GM12878 (cell line): Measurements from ENCODE around the gene HYDIN.

Source experiments
- ETV6 ChIP-seq, 2 experiments: fragments of 450-650 bp in 1 of 2; IDR thresholded peaks in 1 of 2; conservative IDR thresholded peaks in 1 of 2; 2 replicates each; pipeline ENCODE4 v1.6.1; 2014; ENCODE audit warnings: antibody characterized with exemption in 1 of 2, borderline replicate concordance in 1 of 2, low read depth in 1 of 2, mild to moderate bottlenecking in 1 of 2, moderate library complexity in 1 of 2
- EZH2 ChIP-seq: IDR thresholded peaks from 2 replicates; pipeline ENCODE4 v1.6.1; 2012; ENCODE audit warnings: low read depth, mild to moderate bottlenecking, control low read depth, inconsistent platforms, low read length, borderline replicate concordance; ENCODE audit not compliant: control insufficient read depth
- GATAD2B ChIP-seq: fragments of 450-650 bp; conservative IDR thresholded peaks from 2 replicates; pipeline ENCODE4 v1.6.1; 2017; ENCODE audit warnings: low read depth, mild to moderate bottlenecking, moderate library complexity
- POLR2A ChIP-seq: IDR thresholded peaks from 2 replicates; pipeline ENCODE4 v1.6.1; 2011; ENCODE audit warnings: low read depth, mild to moderate bottlenecking, low read length
- POLR2AphosphoS5 ChIP-seq: IDR thresholded peaks from 2 replicates; pipeline ENCODE4 v1.6.1; 2011; ENCODE audit warnings: mild to moderate bottlenecking, low read length, inconsistent platforms
- SRF ChIP-seq, 2 experiments: IDR thresholded peaks; 2 replicates each; pipeline ENCODE4 v1.6.1; 2011; ENCODE audit warnings: low read depth in 2 of 2, low read length in 2 of 2, mild to moderate bottlenecking in 1 of 2, moderate library complexity in 1 of 2
- ZNF274 ChIP-seq: IDR thresholded peaks from one replicate; pipeline ENCODE4 v1.8.0; 2011; ENCODE audit not compliant: insufficient read length, insufficient read depth
- ZNF687 ChIP-seq: fragments of 450-650 bp; IDR thresholded peaks from 2 replicates; pipeline ENCODE4 v1.6.1; 2017; ENCODE audit warnings: mild to moderate bottlenecking, moderate library complexity
- TF ChIP-seq, protein P1 (sequence below), 3 experiments: IDR thresholded peaks in 2 of 3; conservative IDR thresholded peaks in 1 of 3; 2 replicates each; pipeline ENCODE4 v1.5.1; 2011; ENCODE audit warnings: low read depth in 3 of 3, low read length in 3 of 3, mild to moderate bottlenecking in 3 of 3, control low read depth in 2 of 3, moderate library complexity in 2 of 3, inconsistent platforms in 1 of 3, mixed read lengths in 1 of 3; ENCODE audit not compliant: control insufficient read depth in 2 of 3, insufficient read depth in 1 of 3; ENCODE audit errors: extremely low read depth in 1 of 3
- TF ChIP-seq, protein P2 (sequence below): fragments of 450-650 bp; IDR thresholded peaks from 2 replicates; pipeline ENCODE4 v1.6.1; 2017; ENCODE audit warnings: mild to moderate bottlenecking

GRCh38 chr16:71276589-71277334, 46.2 kb upstream of the HYDIN start:
- TF ChIP-seq POLR2AphosphoS5 (no peak), POLR2A (no peak), GATAD2B (no peak), EZH2 (no peak), ZNF274 (no peak), ZNF687 (no peak), ETV6 (conservative IDR thresholded peaks at IDR 0.05 in 1 of 2, IDR thresholded peaks at IDR 0.05 in 1 of 2; ENCODE audit: borderline replicate concordance in 1 of 2, low read depth in 1 of 2) (no peak), SRF (IDR thresholded peaks at IDR 0.05; ENCODE audit: low read depth in 2 of 2, low read length in 2 of 2) (no peak)
- TF ChIP-seq, protein P1, sequence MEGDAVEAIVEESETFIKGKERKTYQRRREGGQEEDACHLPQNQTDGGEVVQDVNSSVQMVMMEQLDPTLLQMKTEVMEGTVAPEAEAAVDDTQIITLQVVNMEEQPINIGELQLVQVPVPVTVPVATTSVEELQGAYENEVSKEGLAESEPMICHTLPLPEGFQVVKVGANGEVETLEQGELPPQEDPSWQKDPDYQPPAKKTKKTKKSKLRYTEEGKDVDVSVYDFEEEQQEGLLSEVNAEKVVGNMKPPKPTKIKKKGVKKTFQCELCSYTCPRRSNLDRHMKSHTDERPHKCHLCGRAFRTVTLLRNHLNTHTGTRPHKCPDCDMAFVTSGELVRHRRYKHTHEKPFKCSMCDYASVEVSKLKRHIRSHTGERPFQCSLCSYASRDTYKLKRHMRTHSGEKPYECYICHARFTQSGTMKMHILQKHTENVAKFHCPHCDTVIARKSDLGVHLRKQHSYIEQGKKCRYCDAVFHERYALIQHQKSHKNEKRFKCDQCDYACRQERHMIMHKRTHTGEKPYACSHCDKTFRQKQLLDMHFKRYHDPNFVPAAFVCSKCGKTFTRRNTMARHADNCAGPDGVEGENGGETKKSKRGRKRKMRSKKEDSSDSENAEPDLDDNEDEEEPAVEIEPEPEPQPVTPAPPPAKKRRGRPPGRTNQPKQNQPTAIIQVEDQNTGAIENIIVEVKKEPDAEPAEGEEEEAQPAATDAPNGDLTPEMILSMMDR (IDR thresholded peaks at IDR 0.05 in 2 of 3, conservative IDR thresholded peaks at IDR 0.05 in 1 of 3; ENCODE audit: control insufficient read depth in 2 of 3, extremely low read depth in 1 of 3, insufficient read depth in 1 of 3, low read depth in 3 of 3, low read length in 3 of 3), result no peak
- TF ChIP-seq, protein P2, sequence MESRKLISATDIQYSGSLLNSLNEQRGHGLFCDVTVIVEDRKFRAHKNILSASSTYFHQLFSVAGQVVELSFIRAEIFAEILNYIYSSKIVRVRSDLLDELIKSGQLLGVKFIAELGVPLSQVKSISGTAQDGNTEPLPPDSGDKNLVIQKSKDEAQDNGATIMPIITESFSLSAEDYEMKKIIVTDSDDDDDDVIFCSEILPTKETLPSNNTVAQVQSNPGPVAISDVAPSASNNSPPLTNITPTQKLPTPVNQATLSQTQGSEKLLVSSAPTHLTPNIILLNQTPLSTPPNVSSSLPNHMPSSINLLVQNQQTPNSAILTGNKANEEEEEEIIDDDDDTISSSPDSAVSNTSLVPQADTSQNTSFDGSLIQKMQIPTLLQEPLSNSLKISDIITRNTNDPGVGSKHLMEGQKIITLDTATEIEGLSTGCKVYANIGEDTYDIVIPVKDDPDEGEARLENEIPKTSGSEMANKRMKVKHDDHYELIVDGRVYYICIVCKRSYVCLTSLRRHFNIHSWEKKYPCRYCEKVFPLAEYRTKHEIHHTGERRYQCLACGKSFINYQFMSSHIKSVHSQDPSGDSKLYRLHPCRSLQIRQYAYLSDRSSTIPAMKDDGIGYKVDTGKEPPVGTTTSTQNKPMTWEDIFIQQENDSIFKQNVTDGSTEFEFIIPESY, result no peak
